IPS-18c (cell line): ENCODE results near the gene SMG7.

ENCODE experiments used
- H3K4me3 ChIP-seq: 2 replicates; pipeline ENCODE4 v1.7.0; 2013; ENCODE audit warnings: low read depth, mild to moderate bottlenecking, low read length, moderate library complexity; ENCODE audit not compliant: insufficient read depth
- H3K9me3 ChIP-seq: one replicate; pipeline ENCODE4 v1.6.1; 2013; ENCODE audit warnings: mild to moderate bottlenecking, low read length, moderate library complexity; ENCODE audit not compliant: control insufficient read depth, insufficient read depth

SMG7 gene

DNA sequence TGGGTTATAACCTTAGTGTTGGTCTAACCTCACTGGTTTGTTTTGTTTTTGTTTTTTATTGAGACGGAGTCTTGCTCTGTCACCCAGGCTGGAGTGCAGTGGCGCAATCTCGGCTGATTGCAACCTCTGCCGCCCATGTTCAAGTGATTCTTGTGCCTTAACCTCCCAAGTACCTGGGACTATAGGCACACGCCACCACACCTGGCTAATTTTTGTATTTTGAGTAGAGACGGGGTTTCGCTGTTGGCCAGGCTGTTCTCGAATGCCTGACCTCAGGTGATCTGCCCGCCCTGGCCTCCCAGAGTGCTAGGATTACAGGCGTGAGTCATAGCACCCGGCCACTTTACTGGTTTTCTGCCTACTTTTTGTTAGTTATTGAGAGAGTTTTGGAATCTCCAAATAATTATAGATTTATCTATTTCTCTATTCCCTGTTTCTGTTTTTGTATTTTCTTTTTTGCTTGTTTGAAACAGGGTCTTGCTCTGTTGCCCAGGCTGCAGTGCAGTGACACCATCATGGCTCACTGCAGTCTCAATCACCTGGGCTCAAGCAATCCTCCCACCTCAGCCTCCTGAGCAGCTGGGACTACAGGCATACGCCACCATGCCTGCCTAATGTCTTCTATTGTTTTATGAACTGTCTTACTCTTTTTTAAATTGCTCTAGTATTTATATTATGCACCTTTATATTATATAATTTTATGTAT, 21.4 kb downstream of the SMG7 start:
- Histone ChIP-seq H3K4me3 (no peak overlapping the region), H3K9me3 (no peaks in the 10 kb centered on the region)

DNA sequence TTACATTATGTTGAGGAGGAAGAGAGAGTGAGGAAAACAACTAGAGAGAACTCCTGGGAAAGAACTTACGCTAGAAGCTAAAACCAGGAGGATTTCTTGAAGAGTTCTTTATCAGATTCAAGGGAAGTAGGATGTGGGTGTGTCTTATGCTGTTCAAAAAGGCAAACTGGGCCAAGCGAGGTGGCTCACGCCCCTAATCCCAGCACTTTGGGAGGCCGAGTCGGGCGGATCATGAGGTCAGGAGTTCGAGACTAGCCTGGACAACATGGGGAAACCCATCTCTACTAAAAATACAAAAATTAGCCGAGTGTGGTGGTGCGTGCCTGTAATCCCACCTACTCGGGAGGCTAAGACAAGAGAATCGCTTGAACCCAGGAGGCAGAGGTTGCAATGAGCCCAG, 23.1 kb downstream of the SMG7 start:
- H3K4me3 ChIP-seq: no peak overlapping the region
- no peaks in the 10 kb centered on the region for H3K9me3 ChIP-seq

GRCh38 chr1:183497218-183497617, 24.9 kb downstream of the SMG7 start:
- no peaks in the 10 kb centered on the region for H3K9me3 ChIP-seq
- no peak overlapping the region for H3K4me3 ChIP-seq

DNA sequence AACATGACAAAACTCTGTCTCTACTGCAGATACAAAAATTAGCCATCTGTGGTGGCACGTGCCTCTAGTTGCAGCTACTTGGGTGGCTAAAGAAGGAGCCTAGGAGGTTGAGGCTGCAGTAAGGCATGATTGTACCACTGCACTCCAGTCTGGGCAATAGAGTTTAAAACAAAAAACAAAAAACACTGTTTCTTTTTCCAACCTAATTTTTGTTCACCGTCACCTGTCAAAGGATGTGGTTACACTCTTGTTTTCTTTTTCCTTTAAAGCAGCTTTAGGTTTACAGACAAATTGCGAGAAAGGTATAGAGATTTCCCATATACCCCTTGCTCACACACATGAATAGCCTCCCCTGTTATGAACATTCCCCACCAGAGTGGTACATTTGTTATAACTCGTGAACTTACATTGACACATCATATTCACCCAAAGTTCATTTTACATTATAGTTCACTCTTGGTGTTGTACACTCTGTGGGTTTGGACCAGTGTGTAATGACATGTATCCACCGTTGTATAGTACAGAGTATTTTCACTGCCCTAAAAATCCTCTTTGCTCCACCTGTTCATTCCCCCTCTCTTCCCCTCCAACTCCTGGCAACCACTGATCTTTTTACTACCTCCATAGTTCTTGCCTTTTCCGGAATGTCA, 26.2 kb downstream of the SMG7 start:
- no peaks in the 10 kb centered on the region for H3K9me3 ChIP-seq

GRCh38 chr1:183505454-183506089, 33.3 kb downstream of the SMG7 start:
- Histone ChIP-seq H3K4me3 (no peak overlapping the region), H3K9me3 (no peaks in the 10 kb centered on the region)

More for the DNA sequence above, 26.2 kb downstream of the SMG7 start:
- no peak overlapping the region for H3K4me3 ChIP-seq

GRCh38 chr1:183506561-183506960, 34.3 kb downstream of the SMG7 start:
- H3K4me3 ChIP-seq: no peak overlapping the region

DNA sequence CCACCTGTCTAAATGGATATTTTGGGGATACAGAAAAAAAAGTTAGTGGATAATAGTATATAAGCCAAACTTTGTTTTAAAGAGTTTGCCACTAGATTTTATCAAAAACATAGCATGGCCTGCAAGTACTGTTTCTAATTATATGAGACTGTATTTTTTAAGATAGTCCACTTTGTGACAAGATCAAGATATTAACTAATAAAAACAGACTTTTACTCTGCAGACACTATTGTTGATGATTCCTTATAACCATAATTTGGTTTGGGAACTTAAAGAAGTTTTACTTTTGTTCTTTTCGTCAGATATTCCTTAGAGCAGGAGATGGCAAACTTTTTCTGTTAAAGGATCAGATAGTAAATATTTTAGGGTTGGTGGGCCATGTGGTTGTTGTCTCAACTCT, 36.4 kb downstream of the SMG7 start:
- Histone ChIP-seq H3K4me3 (no peak overlapping the region), H3K9me3 (no peaks in the 10 kb centered on the region)

More at GRCh38 chr1:183506561-183506960, 34.3 kb downstream of the SMG7 start:
- H3K9me3 ChIP-seq: no peaks in the 10 kb centered on the region

GRCh38 chr1:183512450-183512849, 40.2 kb downstream of the SMG7 start:
- Histone ChIP-seq H3K4me3 (no peak overlapping the region), H3K9me3 (no peaks in the 10 kb centered on the region)

- H3K9me3 ChIP-seq: no peaks in the 10 kb centered on the region
- no peak overlapping the region for H3K4me3 ChIP-seq
These were observed 41.9 kb downstream of the SMG7 start for GRCh38 chr1:183514235-183514634.

DNA sequence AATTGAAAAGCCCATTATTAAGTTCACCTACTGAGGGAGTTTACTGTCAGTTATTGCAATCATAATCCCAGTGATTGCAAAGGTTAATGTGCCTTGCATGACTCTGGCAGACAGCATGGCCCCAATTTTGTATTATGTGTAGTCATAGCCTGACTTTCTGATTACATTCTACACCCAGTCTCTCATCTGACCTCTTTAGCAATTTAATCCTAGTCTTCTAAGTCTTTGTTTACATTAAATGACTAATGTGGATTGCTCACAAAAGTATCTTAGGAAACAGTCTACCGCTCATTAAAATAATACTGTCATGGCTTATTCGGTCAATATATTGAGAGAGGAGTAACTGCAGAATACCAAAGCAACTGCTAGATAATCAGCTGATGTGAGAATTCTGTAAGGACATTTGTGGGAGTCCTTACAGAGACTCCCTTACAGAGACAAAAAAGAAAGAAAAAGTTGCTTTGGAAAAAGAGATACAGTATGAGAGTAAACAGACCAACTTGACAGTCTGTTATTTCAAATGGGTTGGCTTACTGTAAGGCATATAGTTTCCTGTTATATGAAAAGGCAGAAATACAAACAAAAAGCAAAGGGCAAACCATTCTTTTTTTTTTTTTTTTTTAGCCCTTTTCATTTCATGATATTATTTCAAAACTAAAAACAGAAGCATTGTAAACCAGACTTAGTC, 42.8 kb downstream of the SMG7 start:
- Histone ChIP-seq H3K4me3 (no peak overlapping the region), H3K9me3 (no peaks in the 10 kb centered on the region)

DNA sequence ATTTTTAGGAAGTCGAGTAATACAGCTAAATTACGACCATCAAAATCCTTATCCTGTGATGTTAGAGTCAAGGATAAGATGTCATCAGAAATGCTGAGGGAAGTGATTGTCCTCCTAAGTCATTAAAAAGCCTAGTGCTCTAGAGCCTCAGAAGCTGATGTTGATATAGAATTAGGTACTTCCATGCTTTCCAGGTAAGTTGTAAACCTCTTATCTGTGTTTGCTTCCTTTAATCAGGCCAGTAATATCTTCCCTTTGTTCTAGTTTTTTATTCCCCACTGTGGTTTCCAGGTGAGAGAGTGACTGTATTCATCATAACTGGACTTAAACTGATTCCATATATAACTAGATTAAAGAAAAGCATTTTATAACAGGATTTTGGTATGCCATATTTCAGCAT, 44.4 kb downstream of the SMG7 start:
- Histone ChIP-seq H3K4me3 (no peak overlapping the region), H3K9me3 (no peaks in the 10 kb centered on the region)

DNA sequence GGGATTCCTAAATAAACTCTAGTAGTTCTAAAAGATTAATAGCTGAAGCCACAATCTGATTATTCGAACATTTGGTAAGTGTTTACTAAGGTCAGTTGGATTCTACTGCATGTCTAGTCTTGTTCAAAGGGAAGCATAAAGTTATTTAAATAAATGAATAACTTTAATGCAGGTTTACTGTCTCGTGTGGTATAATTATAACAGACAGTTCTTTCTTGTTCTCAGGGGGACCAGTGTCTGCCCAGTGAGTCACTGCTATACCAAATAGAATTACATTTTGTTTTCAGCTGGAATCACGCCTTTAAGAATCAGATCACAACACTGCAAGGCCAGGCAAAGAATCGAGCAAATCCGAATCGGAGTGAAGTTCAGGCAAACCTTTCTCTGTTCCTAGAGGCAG, 45.1 kb downstream of the SMG7 start:
- H3K4me3 ChIP-seq: no peak overlapping the region
- H3K9me3 ChIP-seq: no peaks in the 10 kb centered on the region

GRCh38 chr1:183520379-183520778, 48.1 kb downstream of the SMG7 start:
- H3K9me3 ChIP-seq: no peaks in the 10 kb centered on the region
- H3K4me3 ChIP-seq: no peak overlapping the region

DNA sequence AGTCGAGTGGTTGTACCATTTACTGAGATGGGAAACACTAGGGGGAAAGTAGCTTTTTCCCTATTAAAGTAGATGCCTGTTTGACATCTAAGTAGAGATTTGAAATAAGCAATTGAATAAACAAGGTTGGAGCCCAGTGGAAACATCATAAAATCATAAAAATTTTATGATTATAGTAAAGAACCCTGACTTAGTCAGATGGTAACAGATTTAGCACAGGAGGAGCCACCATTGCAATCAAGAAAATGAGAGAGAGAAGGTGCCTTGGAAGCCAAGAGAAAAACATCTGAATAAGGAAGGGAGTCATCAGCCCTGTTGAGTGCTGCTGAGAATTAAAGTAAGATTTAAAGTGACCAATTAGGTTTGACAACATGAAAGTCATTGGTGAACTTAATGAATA, 49.8 kb downstream of the SMG7 start:
- no peaks in the 10 kb centered on the region for H3K9me3 ChIP-seq
- no peak overlapping the region for H3K4me3 ChIP-seq

DNA sequence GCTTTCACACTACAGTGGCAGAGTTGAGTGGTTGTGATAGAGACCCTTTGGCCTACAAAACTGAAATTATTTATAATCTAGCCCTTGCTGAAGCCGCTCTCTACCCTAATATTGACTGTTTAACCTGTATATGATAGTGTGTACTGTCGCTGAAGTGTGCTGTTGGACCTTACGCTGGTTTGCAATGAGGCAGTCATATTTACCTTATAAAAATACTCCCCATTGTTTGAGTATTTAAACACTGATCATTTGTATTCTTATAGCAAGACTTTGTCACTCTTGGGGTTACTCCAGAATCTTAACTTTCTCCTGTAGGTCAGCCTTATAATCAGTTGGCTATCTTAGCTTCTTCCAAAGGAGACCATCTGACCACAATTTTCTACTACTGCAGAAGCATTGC, 56.3 kb downstream of the SMG7 start:
- H3K4me3 ChIP-seq: no peak overlapping the region
- no peaks in the 10 kb centered on the region for H3K9me3 ChIP-seq

DNA sequence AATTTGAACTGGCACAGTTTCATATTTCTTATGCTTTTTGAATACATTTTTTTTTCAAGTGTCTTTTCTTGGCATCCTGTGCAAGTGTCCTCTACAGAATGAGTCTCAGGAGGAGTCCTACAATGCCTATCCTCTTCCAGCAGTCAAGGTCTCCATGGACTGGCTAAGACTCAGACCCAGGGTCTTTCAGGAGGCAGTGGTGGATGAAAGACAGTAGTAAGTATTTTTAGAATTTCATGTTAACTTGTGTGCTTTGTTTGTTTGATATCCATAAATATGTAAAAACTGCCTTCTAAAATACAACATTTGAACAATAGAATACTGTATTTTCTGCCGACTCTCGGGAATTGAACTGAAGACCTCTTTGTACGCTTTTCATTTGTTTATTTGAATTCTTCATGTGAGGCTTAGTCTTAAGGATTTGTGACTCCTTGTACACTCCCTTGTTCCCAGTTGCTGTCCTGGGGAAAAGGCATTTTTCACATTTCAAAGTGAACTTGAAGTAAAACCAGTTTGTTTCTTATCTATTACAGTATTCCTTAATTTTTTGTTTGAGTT, 61.4 kb downstream of the SMG7 start:
- no peak overlapping the region for H3K4me3 ChIP-seq
- no peaks in the 10 kb centered on the region for H3K9me3 ChIP-seq

- no peak overlapping the region for H3K4me3 ChIP-seq
- H3K9me3 ChIP-seq: no peaks in the 10 kb centered on the region
These were observed 65.1 kb downstream of the SMG7 start for GRCh38 chr1:183537405-183537804.
